Caco-2 (cell line): ENCODE results near the gene ING3. TPM values are rescaled to one million over a fixed set of nuclear protein-coding genes. Genes with fewer than 3 reads are reported as not detected.

ENCODE experiments used
- BruUV-seq: library from RNA; stranded (reverse); fragments of 400-500 nt; replicated peaks from 2 replicates; lab custom pipeline; 2021; lab: Mats Ljungman, UMichigan
- CTCF ChIA-PET: fragments of 300-600 bp; sonication (Branson Sonifier 250); formaldehyde crosslinking; loops from one replicate; lab custom pipeline; 2022; ENCODE audit warnings: antibody characterized with exemption; lab: Charles Lee
- POLR2A ChIA-PET: fragments of 300-600 bp; sonication (Branson Sonifier 250); formaldehyde crosslinking; loops from one replicate; lab custom pipeline; 2022; ENCODE audit warnings: antibody characterized with exemption; lab: Charles Lee
- DNase-seq, 2 experiments: peaks; one replicate each; pipeline versions ENCODE4 v3.0.0 to v3.0.0-alpha.2; 2020 to 2022
- H3K27me3 ChIP-seq: replicated peaks from 2 replicates; pipeline ENCODE4 v1.6.0; 2011; ENCODE audit warnings: low read length; ENCODE audit not compliant: control insufficient read depth, insufficient read depth
- H3K36me3 ChIP-seq: 2 replicates; pipeline ENCODE4 v1.5.1; 2011; ENCODE audit warnings: low read length; ENCODE audit not compliant: control insufficient read depth, insufficient read depth
- H3K4me1 ChIP-seq: fragments of 250-450 bp; sonication (Bioruptor Pico); 2 replicates; pipeline ENCODE4 v1.5.1; 2020; ENCODE audit warnings: mild to moderate bottlenecking
- H3K4me3 ChIP-seq: 2 replicates; pipeline ENCODE4 v1.5.1; 2011; ENCODE audit warnings: low read depth, mild to moderate bottlenecking, control low read depth, low read length
- H3K9me3 ChIP-seq: fragments of 250-450 bp; sonication (Bioruptor Pico); 2 replicates; pipeline ENCODE4 v1.5.1; 2020; ENCODE audit warnings: mild to moderate bottlenecking, moderate library complexity
- H3K27ac Mint-ChIP-seq: one replicate; pipeline ENCODE4 v1.8.0; 2022; ENCODE audit warnings: mixed read lengths; ENCODE audit not compliant: unreplicated experiment
- H3K27me3 Mint-ChIP-seq: one replicate; pipeline ENCODE4 v1.8.0; 2022; ENCODE audit warnings: mixed read lengths; ENCODE audit not compliant: insufficient read depth, unreplicated experiment
- H3K36me3 Mint-ChIP-seq: one replicate; pipeline ENCODE4 v1.8.0; 2022; ENCODE audit warnings: mild to moderate bottlenecking, mixed read lengths; ENCODE audit not compliant: insufficient read depth, unreplicated experiment
- H3K4me1 Mint-ChIP-seq: one replicate; pipeline ENCODE4 v1.8.0; 2022; ENCODE audit warnings: low read depth, mixed read lengths; ENCODE audit not compliant: unreplicated experiment
- H3K4me3 Mint-ChIP-seq: one replicate; pipeline ENCODE4 v1.8.0; 2022; ENCODE audit warnings: mild to moderate bottlenecking, moderate library complexity, mixed read lengths; ENCODE audit not compliant: unreplicated experiment
- H3K9me3 Mint-ChIP-seq: one replicate; pipeline ENCODE4 v1.8.0; 2022; ENCODE audit warnings: mixed read lengths; ENCODE audit not compliant: unreplicated experiment
- CTCF ChIP-seq, 2 experiments: fragments of 200-600 bp in 1 of 2; IDR thresholded peaks; 1 replicate in 1 of 2; 2 replicates in 1 of 2; pipeline versions ENCODE4 v1.5.1 to v1.8.0; 2011 to 2022; ENCODE audit warnings: antibody characterized with exemption in 1 of 2, control low read depth in 1 of 2, inconsistent platforms in 1 of 2, low read depth in 1 of 2, low read length in 1 of 2, mild to moderate bottlenecking in 1 of 2, moderate library complexity in 1 of 2; ENCODE audit not compliant: insufficient read depth in 1 of 2, severe bottlenecking in 1 of 2, unreplicated experiment in 1 of 2
- intact Hi-C: fragments of 100-400 bp; cut with micrococcal nuclease; formaldehyde crosslinking; loops from one replicate; pipeline ENCODE4 v1.10.0; 2022; ENCODE audit not compliant: unreplicated experiment
- total RNA-seq: library from RNA; stranded (reverse); gene quantifications from 2 replicates; pipeline ENCODE4 v1.2.3, GENCODE V29; 2022

ING3 gene
- total RNA-seq, 1 experiment from 2014 or later: 14.6 TPM

GRCh38 chr7:120998520-120998919 lies 47.9 kb downstream of the ING3 start:
- no peaks in the 10 kb centered on the region for H3K27me3 ChIP-seq
- no peak overlapping the region for H3K4me3 ChIP-seq
- intact Hi-C loops: no loop called here
- H3K9me3 ChIP-seq: no peaks in the 10 kb centered on the region
- Mint-ChIP-seq H3K9me3 (no peaks in the 10 kb centered on the region), H3K27ac (no peak overlapping the region), H3K27me3 (no peaks in the 10 kb centered on the region), H3K4me3 (no peak overlapping the region), H3K36me3 (no peaks in the 10 kb centered on the region), H3K4me1 (no peaks in the 10 kb centered on the region)
- H3K4me1 ChIP-seq: no peaks in the 10 kb centered on the region
- ChIA-PET CTCF (no interaction called here), POLR2A (no interaction called here)
- no peaks in the 10 kb centered on the region for H3K36me3 ChIP-seq
- no peak for DNase-seq
- no peak for TF ChIP-seq CTCF (IDR thresholded peaks at IDR 0.05; ENCODE audit: insufficient read depth in 1 of 2, low read depth in 1 of 2, low read length in 1 of 2, severe bottlenecking in 1 of 2, unreplicated experiment in 1 of 2)
- no TSS peak for BruUV-seq

- no peak overlapping the region for H3K4me3 ChIP-seq
- TF ChIP-seq CTCF (IDR thresholded peaks at IDR 0.05; ENCODE audit: insufficient read depth in 1 of 2, low read depth in 1 of 2, low read length in 1 of 2, severe bottlenecking in 1 of 2, unreplicated experiment in 1 of 2): no peak
- no TSS peak for BruUV-seq
- no peaks in the 10 kb centered on the region for H3K36me3 ChIP-seq
- no peaks in the 10 kb centered on the region for H3K4me1 ChIP-seq
- DNase-seq: no peak
- no peak overlapping the region for H3K27ac Mint-ChIP-seq
- no peak overlapping the region for H3K4me3 Mint-ChIP-seq
- H3K27me3 ChIP-seq: no peaks in the 10 kb centered on the region
- POLR2A ChIA-PET: no interaction called here
- intact Hi-C loops: no loop called here
- H3K9me3 ChIP-seq: no peaks in the 10 kb centered on the region
- no peaks in the 10 kb centered on the region for H3K36me3 Mint-ChIP-seq
- CTCF ChIA-PET: no interaction called here
- peaks cover 2% of the 10 kb centered on the region for H3K9me3 Mint-ChIP-seq
- H3K4me1 Mint-ChIP-seq: peaks cover under 1% of the 10 kb centered on the region
- no peaks in the 10 kb centered on the region for H3K27me3 Mint-ChIP-seq
These were observed 48.5 kb downstream of the ING3 start for GRCh38 chr7:120998996-120999565.

GRCh38 chr7:121000081-121000983 lies 49.8 kb downstream of the ING3 start:
- no peaks in the 10 kb centered on the region for H3K36me3 ChIP-seq
- no peak for TF ChIP-seq CTCF (IDR thresholded peaks at IDR 0.05; ENCODE audit: insufficient read depth in 1 of 2, low read depth in 1 of 2, low read length in 1 of 2, severe bottlenecking in 1 of 2, unreplicated experiment in 1 of 2)
- Mint-ChIP-seq H3K4me3 (no peak overlapping the region), H3K4me1 (peaks cover 6% of the 10 kb centered on the region), H3K36me3 (no peaks in the 10 kb centered on the region), H3K27ac (no peak overlapping the region), H3K9me3 (peaks cover 9% of the 10 kb centered on the region), H3K27me3 (no peaks in the 10 kb centered on the region)
- no peak overlapping the region for H3K4me3 ChIP-seq
- BruUV-seq: no TSS peak
- ChIA-PET POLR2A (no interaction called here), CTCF (interaction anchor here (1.5 kb wide), 1 partner anchor 12 kb away, joined by 5 read pairs; the partner anchor contains the start of gene CPED1)
- no peaks in the 10 kb centered on the region for H3K9me3 ChIP-seq
- H3K4me1 ChIP-seq: no peaks in the 10 kb centered on the region
- no peaks in the 10 kb centered on the region for H3K27me3 ChIP-seq
- DNase-seq: no peak
- intact Hi-C loops: no loop called here
